GM23338 (cell line): ENCODE measurements around the gene MCUB. TPM values are rescaled to one million over a fixed set of nuclear protein-coding genes. Genes with fewer than 3 reads are reported as not detected.
"Not testable (repeated sequence)": the region's sequence is repeated elsewhere in the genome, so short reads cannot be mapped to it uniquely, and the experiment has no call there.

Source experiments
- ATAC-seq: fragments of 200-7000 bp; cut with Tn5 transposase; 3 replicates; pipeline ENCODE4 v1.9.1; 2020
- DNase-seq: peaks from one replicate; pipeline ENCODE4 v3.0.0-alpha.2; 2015; ENCODE audit warnings: low spot score
- H2AFZ ChIP-seq: fragments of 200-600 bp; sonication (generic); 2 replicates; pipeline ENCODE4 v1.8.0; 2016; ENCODE audit warnings: antibody characterized with exemption, mild to moderate bottlenecking, moderate library complexity
- H3F3A ChIP-seq: fragments of 200-600 bp; sonication (generic); replicated peaks from 2 replicates; pipeline ENCODE4 v1.8.0; 2017; ENCODE audit warnings: antibody characterized with exemption, mixed run types, low read depth
- H3K27ac ChIP-seq: fragments of 200-600 bp; sonication (generic); 2 replicates; pipeline ENCODE4 v1.6.1; 2016; ENCODE audit warnings: low read depth
- H3K27me3 ChIP-seq: fragments of 200-600 bp; sonication (generic); 2 replicates; pipeline ENCODE4 v1.8.0; 2016; ENCODE audit warnings: mild to moderate bottlenecking, mixed run types, moderate library complexity; ENCODE audit not compliant: insufficient read depth
- H3K36me3 ChIP-seq: fragments of 200-600 bp; sonication (generic); 2 replicates; pipeline ENCODE4 v1.8.0; 2016; ENCODE audit warnings: mild to moderate bottlenecking; ENCODE audit not compliant: insufficient read depth
- H3K4me1 ChIP-seq: fragments of 200-600 bp; sonication (generic); 2 replicates; pipeline ENCODE4 v1.8.0; 2016; ENCODE audit warnings: mild to moderate bottlenecking, moderate library complexity; ENCODE audit not compliant: insufficient read depth
- H3K4me2 ChIP-seq: fragments of 200-600 bp; sonication (generic); 2 replicates; pipeline ENCODE4 v1.7.1; 2017; ENCODE audit warnings: mixed run types
- H3K4me3 ChIP-seq: fragments of 200-600 bp; sonication (generic); 2 replicates; pipeline ENCODE4 v1.6.1; 2016; ENCODE audit warnings: mixed run types
- H3K79me2 ChIP-seq: fragments of 200-600 bp; sonication (generic); replicated peaks from 2 replicates; pipeline ENCODE4 v1.8.0; 2017; ENCODE audit warnings: mild to moderate bottlenecking; ENCODE audit not compliant: insufficient read depth
- H3K9me2 ChIP-seq: fragments of 200-600 bp; sonication (generic); 2 replicates; pipeline ENCODE4 v1.8.0; 2017; ENCODE audit not compliant: insufficient read depth
- H4K20me1 ChIP-seq: fragments of 200-600 bp; sonication (generic); replicated peaks from 2 replicates; pipeline ENCODE4 v1.8.0; 2017; ENCODE audit warnings: mild to moderate bottlenecking; ENCODE audit not compliant: insufficient read depth
- H3K27ac Mint-ChIP-seq: 2 replicates; pipeline ENCODE4 v1.8.0; 2020; ENCODE audit warnings: inconsistent platforms, mild to moderate bottlenecking, moderate library complexity, mixed read lengths
- H3K27me3 Mint-ChIP-seq: 3 replicates; pipeline ENCODE4 v1.8.0; 2022; ENCODE audit warnings: low read depth, mild to moderate bottlenecking, moderate library complexity, mixed read lengths, inconsistent platforms; ENCODE audit not compliant: insufficient read depth, poor library complexity
- H3K36me3 Mint-ChIP-seq: 3 replicates; pipeline ENCODE4 v1.8.0; 2021; ENCODE audit warnings: low read depth, mild to moderate bottlenecking, inconsistent platforms, moderate library complexity, mixed read lengths
- H3K4me1 Mint-ChIP-seq: 3 replicates; pipeline ENCODE4 v1.8.0; 2020; ENCODE audit warnings: mild to moderate bottlenecking, inconsistent platforms, mixed read lengths
- H3K4me3 Mint-ChIP-seq: 3 replicates; pipeline ENCODE4 v1.8.0; 2021; ENCODE audit warnings: moderate library complexity, mild to moderate bottlenecking, inconsistent platforms, mixed read lengths
- H3K9me3 Mint-ChIP-seq: 3 replicates; pipeline ENCODE4 v1.8.0; 2020; ENCODE audit warnings: moderate library complexity, mild to moderate bottlenecking, inconsistent platforms, mixed read lengths
- CREB1 ChIP-seq: fragments of 250-450 bp; sonication (Bioruptor Pico); IDR thresholded peaks from 2 replicates; pipeline ENCODE4 v1.5.0; 2020; ENCODE audit warnings: low read depth, mild to moderate bottlenecking, moderate library complexity
- EZH2 ChIP-seq: fragments of 200-600 bp; sonication (generic); IDR thresholded peaks from one replicate; pipeline ENCODE4 v1.8.0; 2017; ENCODE audit warnings: antibody characterized with exemption, mild to moderate bottlenecking, low read depth; ENCODE audit not compliant: unreplicated experiment
- NANOG ChIP-seq: IDR thresholded peaks from 2 replicates; pipeline ENCODE4 v1.6.1; 2016; ENCODE audit warnings: antibody characterized with exemption, borderline replicate concordance
- POLR2AphosphoS5 ChIP-seq: IDR thresholded peaks from 2 replicates; pipeline ENCODE4 v1.6.1; 2016; ENCODE audit warnings: antibody characterized with exemption, low read depth
- STAT1 ChIP-seq: IDR thresholded peaks from one replicate; pipeline ENCODE4 v1.6.1; 2016; ENCODE audit warnings: antibody characterized with exemption; ENCODE audit not compliant: unreplicated experiment
- ZNF114 ChIP-seq: fragments of 250-450 bp; sonication (Bioruptor Pico); IDR thresholded peaks from 2 replicates; pipeline ENCODE4 v1.5.0; 2020; ENCODE audit warnings: mild to moderate bottlenecking, moderate library complexity
- ZNF331 ChIP-seq: fragments of 250-450 bp; sonication (Bioruptor Pico); IDR thresholded peaks from 2 replicates; pipeline ENCODE4 v1.5.0; 2020; ENCODE audit warnings: low read depth, mild to moderate bottlenecking, moderate library complexity
- polyA plus RNA-seq: library from polyadenylated mRNA; unstranded; fragments of >200 nt; fragmentation: Nextera tagmentation; extraction: Ambion mirVana; gene quantifications from 2 replicates; pipeline ENCODE4 v1.2.1, GENCODE V29; 2016
- total RNA-seq: library from RNA; depleted of rRNA; stranded (reverse); fragments of >200 nt; shearing (Covaris generic); gene quantifications from 2 replicates; pipeline ENCODE4 v1.2.3, GENCODE V29; 2014
- TF ChIP-seq, protein P1 (sequence below), 2 experiments: fragments of 200-600 bp in 1 of 2; sonication (generic) in 1 of 2; conservative IDR thresholded peaks; 2 replicates each; pipeline versions ENCODE4 v1.5.1 to v1.6.1; 2016 to 2017; ENCODE audit warnings: antibody characterized with exemption in 2 of 2, low read depth in 2 of 2, mild to moderate bottlenecking in 2 of 2, moderate library complexity in 1 of 2
- TF ChIP-seq, protein P2 (sequence below): IDR thresholded peaks from one replicate; pipeline ENCODE4 v1.6.1; 2018; ENCODE audit warnings: antibody characterized with exemption; ENCODE audit not compliant: unreplicated experiment

MCUB gene
- total and polyA plus RNA-seq, 2 experiments from 2014 or later, result 21.7 to 97.9 TPM

DNA sequence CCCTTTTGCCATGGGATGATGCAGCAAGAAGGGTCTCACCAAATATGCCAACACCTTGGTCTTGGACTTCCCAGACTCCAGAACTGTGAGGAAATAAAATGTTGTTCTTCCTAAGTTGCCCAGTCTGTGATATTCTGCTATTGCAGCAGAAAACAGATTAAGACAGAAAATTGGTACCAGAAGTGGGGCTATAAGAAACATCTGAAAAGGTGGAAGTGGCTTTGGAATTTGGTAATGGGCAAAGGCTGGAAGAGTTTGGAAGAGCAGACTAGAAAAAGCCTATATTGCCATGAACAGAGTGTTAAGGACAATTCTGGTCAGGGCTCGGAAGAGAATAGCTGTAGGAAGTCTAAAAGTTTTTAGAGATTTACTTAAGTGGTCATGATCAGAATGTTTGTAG is 115.8 kb downstream of the MCUB start:
- H3K4me1 Mint-ChIP-seq, result no peaks in the 10 kb centered on the region
- DNase-seq, result no peak
- peaks cover 32% of the 10 kb centered on the region for H3K9me3 Mint-ChIP-seq
- Histone ChIP-seq H4K20me1 (no peaks in the 10 kb centered on the region), H2AFZ (no peak overlapping the region), H3K27me3 (no peaks in the 10 kb centered on the region), H3F3A (no peaks in the 10 kb centered on the region), H3K79me2 (no peaks in the 10 kb centered on the region), H3K27ac (no peak overlapping the region), H3K4me1 (no peaks in the 10 kb centered on the region), H3K36me3 (0 out of 2 replicates have a peak, but pooled peaks cover 5% of the 10 kb centered on the region), H3K4me3 (no peak overlapping the region), H3K4me2 (no peak overlapping the region), H3K9me2 (peaks cover 5% of the 10 kb centered on the region)
- TF ChIP-seq, protein P1, sequence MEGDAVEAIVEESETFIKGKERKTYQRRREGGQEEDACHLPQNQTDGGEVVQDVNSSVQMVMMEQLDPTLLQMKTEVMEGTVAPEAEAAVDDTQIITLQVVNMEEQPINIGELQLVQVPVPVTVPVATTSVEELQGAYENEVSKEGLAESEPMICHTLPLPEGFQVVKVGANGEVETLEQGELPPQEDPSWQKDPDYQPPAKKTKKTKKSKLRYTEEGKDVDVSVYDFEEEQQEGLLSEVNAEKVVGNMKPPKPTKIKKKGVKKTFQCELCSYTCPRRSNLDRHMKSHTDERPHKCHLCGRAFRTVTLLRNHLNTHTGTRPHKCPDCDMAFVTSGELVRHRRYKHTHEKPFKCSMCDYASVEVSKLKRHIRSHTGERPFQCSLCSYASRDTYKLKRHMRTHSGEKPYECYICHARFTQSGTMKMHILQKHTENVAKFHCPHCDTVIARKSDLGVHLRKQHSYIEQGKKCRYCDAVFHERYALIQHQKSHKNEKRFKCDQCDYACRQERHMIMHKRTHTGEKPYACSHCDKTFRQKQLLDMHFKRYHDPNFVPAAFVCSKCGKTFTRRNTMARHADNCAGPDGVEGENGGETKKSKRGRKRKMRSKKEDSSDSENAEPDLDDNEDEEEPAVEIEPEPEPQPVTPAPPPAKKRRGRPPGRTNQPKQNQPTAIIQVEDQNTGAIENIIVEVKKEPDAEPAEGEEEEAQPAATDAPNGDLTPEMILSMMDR (conservative IDR thresholded peaks at IDR 0.05; ENCODE audit: low read depth in 2 of 2), result no peak
- TF ChIP-seq ZNF331 (CRISPR knock-in tag), result no peak
- TF ChIP-seq ZNF114 (CRISPR knock-in tag), result no peak
- no peak for TF ChIP-seq CREB1 (CRISPR knock-in tag)
- TF ChIP-seq NANOG, result no peak
- no peak for TF ChIP-seq STAT1
- no peak for TF ChIP-seq EZH2
- TF ChIP-seq, protein P2, sequence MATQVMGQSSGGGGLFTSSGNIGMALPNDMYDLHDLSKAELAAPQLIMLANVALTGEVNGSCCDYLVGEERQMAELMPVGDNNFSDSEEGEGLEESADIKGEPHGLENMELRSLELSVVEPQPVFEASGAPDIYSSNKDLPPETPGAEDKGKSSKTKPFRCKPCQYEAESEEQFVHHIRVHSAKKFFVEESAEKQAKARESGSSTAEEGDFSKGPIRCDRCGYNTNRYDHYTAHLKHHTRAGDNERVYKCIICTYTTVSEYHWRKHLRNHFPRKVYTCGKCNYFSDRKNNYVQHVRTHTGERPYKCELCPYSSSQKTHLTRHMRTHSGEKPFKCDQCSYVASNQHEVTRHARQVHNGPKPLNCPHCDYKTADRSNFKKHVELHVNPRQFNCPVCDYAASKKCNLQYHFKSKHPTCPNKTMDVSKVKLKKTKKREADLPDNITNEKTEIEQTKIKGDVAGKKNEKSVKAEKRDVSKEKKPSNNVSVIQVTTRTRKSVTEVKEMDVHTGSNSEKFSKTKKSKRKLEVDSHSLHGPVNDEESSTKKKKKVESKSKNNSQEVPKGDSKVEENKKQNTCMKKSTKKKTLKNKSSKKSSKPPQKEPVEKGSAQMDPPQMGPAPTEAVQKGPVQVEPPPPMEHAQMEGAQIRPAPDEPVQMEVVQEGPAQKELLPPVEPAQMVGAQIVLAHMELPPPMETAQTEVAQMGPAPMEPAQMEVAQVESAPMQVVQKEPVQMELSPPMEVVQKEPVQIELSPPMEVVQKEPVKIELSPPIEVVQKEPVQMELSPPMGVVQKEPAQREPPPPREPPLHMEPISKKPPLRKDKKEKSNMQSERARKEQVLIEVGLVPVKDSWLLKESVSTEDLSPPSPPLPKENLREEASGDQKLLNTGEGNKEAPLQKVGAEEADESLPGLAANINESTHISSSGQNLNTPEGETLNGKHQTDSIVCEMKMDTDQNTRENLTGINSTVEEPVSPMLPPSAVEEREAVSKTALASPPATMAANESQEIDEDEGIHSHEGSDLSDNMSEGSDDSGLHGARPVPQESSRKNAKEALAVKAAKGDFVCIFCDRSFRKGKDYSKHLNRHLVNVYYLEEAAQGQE, result no peak
- TF ChIP-seq POLR2AphosphoS5, result no peak
- peaks cover 31% of the 10 kb centered on the region for H3K36me3 Mint-ChIP-seq
- H3K27me3 Mint-ChIP-seq, result peaks cover 4% of the 10 kb centered on the region
- H3K4me3 Mint-ChIP-seq, result no peak overlapping the region
- ATAC-seq, result no peak
- no peak overlapping the region for H3K27ac Mint-ChIP-seq

- DNase-seq (no peak), ATAC-seq (no peak)
- Histone ChIP-seq H3K4me3 (no peak overlapping the region), H4K20me1 (no peaks in the 10 kb centered on the region), H3K4me2 (no peak overlapping the region), H3K9me2 (peaks cover 5% of the 10 kb centered on the region), H3K4me1 (peaks cover 4% of the 10 kb centered on the region; the same call in 1 of the 2 replicates), H3K27me3 (no peaks in the 10 kb centered on the region), H2AFZ (no peak overlapping the region), H3K79me2 (no peaks in the 10 kb centered on the region), H3K27ac (no peak overlapping the region), H3K36me3 (0 out of 2 replicates have a peak, but pooled peaks cover 5% of the 10 kb centered on the region), H3F3A (no peaks in the 10 kb centered on the region)
- Mint-ChIP-seq H3K9me3 (peaks cover 35% of the 10 kb centered on the region), H3K27me3 (peaks cover 4% of the 10 kb centered on the region), H3K36me3 (peaks cover 33% of the 10 kb centered on the region), H3K4me1 (peaks cover 7% of the 10 kb centered on the region), H3K4me3 (no peak overlapping the region), H3K27ac (no peak overlapping the region)
- TF ChIP-seq STAT1, result no peak
- TF ChIP-seq, protein P1 (conservative IDR thresholded peaks at IDR 0.05; ENCODE audit: low read depth in 2 of 2), result peak in 1 of 2 experiments; percentile 21; a peak in 2 of 4 replicates
- TF ChIP-seq ZNF114 (CRISPR knock-in tag), result no peak
Observed at GRCh38 chr4:109676886-109677285, 116.8 kb downstream of the MCUB start.

GRCh38 chr4:109678472-109678871 is 118.4 kb downstream of the MCUB start:
- H3K4me3 ChIP-seq, H3K27ac Mint-ChIP-seq, H2AFZ ChIP-seq, H4K20me1 ChIP-seq, H3K27me3 ChIP-seq, DNase-seq, H3K79me2 ChIP-seq, ATAC-seq, H3F3A ChIP-seq, H3K27ac ChIP-seq, H3K36me3 ChIP-seq, H3K9me2 ChIP-seq, H3K27me3 Mint-ChIP-seq, H3K4me3 Mint-ChIP-seq, H3K4me2 ChIP-seq: not testable (repeated sequence)
- peaks cover 33% of the 10 kb centered on the region for H3K36me3 Mint-ChIP-seq
- H3K4me1 ChIP-seq, result peaks cover 20% of the 10 kb centered on the region
- H3K9me3 Mint-ChIP-seq, result peaks cover 35% of the 10 kb centered on the region
- H3K4me1 Mint-ChIP-seq, result peaks cover 23% of the 10 kb centered on the region
